Calu3 (cell line): ENCODE results near the gene BRPF3. TPM values are rescaled to one million over a fixed set of nuclear protein-coding genes. Genes with fewer than 3 reads are reported as not detected.
A peak's percentile ranks its signal among the peaks of the same experiment; 100 is the strongest.

Experiments
- BruUV-seq: library from RNA; stranded (reverse); fragments of 400-500 nt; replicated peaks from 2 replicates; lab custom pipeline; 2021; lab: Mats Ljungman, UMichigan
- CTCF ChIA-PET: fragments of 300-600 bp; sonication (Branson Sonifier 250); formaldehyde crosslinking; loops from one replicate; lab custom pipeline; 2022; ENCODE audit warnings: antibody characterized with exemption; lab: Charles Lee
- DNase-seq: peaks from one replicate; pipeline ENCODE4 v3.0.0; 2022
- H3K27ac Mint-ChIP-seq: one replicate; pipeline ENCODE4 v1.8.0; 2022; ENCODE audit warnings: mixed read lengths; ENCODE audit not compliant: unreplicated experiment
- H3K27me3 Mint-ChIP-seq: one replicate; pipeline ENCODE4 v1.8.0; 2022; ENCODE audit warnings: mixed read lengths; ENCODE audit not compliant: unreplicated experiment
- H3K36me3 Mint-ChIP-seq: one replicate; pipeline ENCODE4 v1.8.0; 2022; ENCODE audit warnings: mild to moderate bottlenecking, moderate library complexity, mixed read lengths; ENCODE audit not compliant: insufficient read depth, unreplicated experiment
- H3K4me1 Mint-ChIP-seq: one replicate; pipeline ENCODE4 v1.8.0; 2022; ENCODE audit warnings: mild to moderate bottlenecking, low read depth, mixed read lengths; ENCODE audit not compliant: unreplicated experiment
- H3K4me3 Mint-ChIP-seq: one replicate; pipeline ENCODE4 v1.8.0; 2022; ENCODE audit warnings: mild to moderate bottlenecking, low read depth, moderate library complexity, mixed read lengths; ENCODE audit not compliant: unreplicated experiment
- H3K9me3 Mint-ChIP-seq: one replicate; pipeline ENCODE4 v1.8.0; 2022; ENCODE audit warnings: low read depth, mixed read lengths; ENCODE audit not compliant: unreplicated experiment
- CTCF ChIP-seq: fragments of 200-600 bp; IDR thresholded peaks from one replicate; pipeline ENCODE4 v1.8.0; 2022; ENCODE audit warnings: antibody characterized with exemption; ENCODE audit not compliant: unreplicated experiment
- intact Hi-C: fragments of 100-400 bp; cut with micrococcal nuclease; formaldehyde crosslinking; loops from one replicate; pipeline ENCODE4 v1.10.0; 2022; ENCODE audit not compliant: unreplicated experiment
- total RNA-seq: library from RNA; stranded (reverse); gene quantifications from 2 replicates; pipeline ENCODE4 v1.2.3, GENCODE V29; 2022

Gene BRPF3
- total RNA-seq, 1 experiment from 2014 or later, result 49.1 TPM

DNA sequence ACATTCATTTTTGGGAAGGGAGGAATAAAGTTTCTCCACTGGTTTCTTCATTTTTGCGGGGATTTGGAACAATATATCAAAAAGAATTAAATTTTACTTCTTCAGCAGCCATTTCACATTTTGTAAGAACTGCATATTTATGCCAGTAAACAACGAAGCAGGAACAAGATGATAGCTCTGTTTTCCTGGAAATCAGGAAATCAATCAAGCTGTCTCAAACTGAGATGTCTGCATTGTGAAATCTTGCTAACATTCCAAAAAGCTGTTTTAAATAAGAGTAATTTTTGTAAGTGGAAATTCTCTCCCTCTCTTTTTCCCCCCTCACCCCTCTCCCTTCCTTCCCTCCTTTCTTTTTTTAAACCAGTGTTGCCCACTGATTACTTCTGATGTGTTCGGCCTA lies 46.3 kb upstream of the BRPF3 start:
- Mint-ChIP-seq H3K27ac (no peak overlapping the region), H3K27me3 (no peaks in the 10 kb centered on the region), H3K4me3 (no peak overlapping the region), H3K36me3 (peaks cover 6% of the 10 kb centered on the region), H3K4me1 (peaks cover 16% of the 10 kb centered on the region), H3K9me3 (peaks cover 18% of the 10 kb centered on the region)
- TF ChIP-seq CTCF, result no peak
- CTCF ChIA-PET, result interaction anchor here (1.1 kb wide), 2 partner anchors 19 to 203 kb away, joined by 3 read pairs; no protein-coding TSS in a partner anchor
- no peak for DNase-seq
- intact Hi-C loops, result no loop called here
- BruUV-seq, result no TSS peak

GRCh38 chr6:36154286-36154685 lies 42.3 kb upstream of the BRPF3 start:
- Mint-ChIP-seq H3K4me3 (peak overlapping the region; percentile 10), H3K4me1 (peaks cover 16% of the 10 kb centered on the region), H3K36me3 (peaks cover 6% of the 10 kb centered on the region), H3K27ac (peak overlapping the region; percentile 62), H3K27me3 (no peaks in the 10 kb centered on the region), H3K9me3 (peaks cover 8% of the 10 kb centered on the region)
- peak; percentile 54 for DNase-seq
- no peak for TF ChIP-seq CTCF
- CTCF ChIA-PET, result no interaction called here
- intact Hi-C loops, result no loop called here
- BruUV-seq, result no TSS peak

- DNase-seq, result no peak
- Mint-ChIP-seq H3K27ac (no peak overlapping the region), H3K36me3 (peaks cover 6% of the 10 kb centered on the region), H3K9me3 (peaks cover 8% of the 10 kb centered on the region), H3K27me3 (no peaks in the 10 kb centered on the region), H3K4me1 (peaks cover 16% of the 10 kb centered on the region), H3K4me3 (no peak overlapping the region)
- BruUV-seq, result no TSS peak
- CTCF ChIA-PET, result no interaction called here
- no peak for TF ChIP-seq CTCF
- intact Hi-C loops, result no loop called here
Observed at GRCh38 chr6:36155662-36156061, 40.9 kb upstream of the BRPF3 start.

- Mint-ChIP-seq H3K27ac (no peak overlapping the region), H3K9me3 (peaks cover 5% of the 10 kb centered on the region)
Observed at GRCh38 chr6:36160147-36160760, 36.3 kb upstream of the BRPF3 start.

More at GRCh38 chr6:36160147-36160760, 36.3 kb upstream of the BRPF3 start:
- CTCF ChIA-PET, result no interaction called here
- no peak for DNase-seq
- BruUV-seq, result no TSS peak
- Mint-ChIP-seq H3K36me3 (no peaks in the 10 kb centered on the region), H3K4me1 (no peaks in the 10 kb centered on the region), H3K4me3 (no peak overlapping the region), H3K27me3 (no peaks in the 10 kb centered on the region)
- TF ChIP-seq CTCF, result no peak
- intact Hi-C loops, result no loop called here
